ENCODE results near the gene PFKP. TPM values are rescaled to one million over a fixed set of nuclear protein-coding genes. Genes with fewer than 3 reads are reported as not detected.

PFKP gene
- total and polyA plus RNA-seq, 2 experiments from 2014 or later, result 24.6 to 48.9 TPM

DNA sequence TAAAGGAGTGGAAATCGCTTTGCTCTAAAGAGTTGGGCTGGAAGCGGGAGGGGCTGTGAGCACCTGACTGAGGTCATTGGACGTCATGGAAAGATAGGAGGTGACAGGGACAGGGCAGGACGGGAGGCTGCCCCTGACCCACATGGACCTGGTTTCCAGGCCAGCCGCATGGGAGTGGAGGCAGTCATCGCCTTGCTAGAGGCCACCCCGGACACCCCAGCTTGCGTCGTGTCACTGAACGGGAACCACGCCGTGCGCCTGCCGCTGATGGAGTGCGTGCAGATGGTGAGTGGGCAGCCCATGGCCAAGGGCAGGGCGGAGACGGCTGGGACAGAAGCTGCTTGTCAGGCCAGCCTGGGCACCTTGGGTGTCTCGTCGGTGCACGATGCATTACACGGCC, 41.8 kb downstream of the PFKP start:
- 97% methylated on average over 21 of the region's 21 CpGs for WGBS (ENCODE audit: low lambda C conversion rate, missing lambda C conversion rate)
- Histone ChIP-seq H3K4me3 (no peak overlapping the region), H3K4me1 (ENCODE audit: insufficient read depth) (no peaks in the 10 kb centered on the region), H2AFZ (no peak overlapping the region), H4K20me1 (ENCODE audit: insufficient read depth, poor library complexity, severe bottlenecking) (no peaks in the 10 kb centered on the region), H3K9me2 (replicated peaks; ENCODE audit: insufficient read depth) (no peaks in the 10 kb centered on the region), H3K27ac (no peak overlapping the region), H3K79me2 (no peaks in the 10 kb centered on the region), H3K9me3 (ENCODE audit: low read depth) (no peaks in the 10 kb centered on the region), H3K36me3 (replicated peaks; ENCODE audit: insufficient read depth, low read depth) (no peaks in the 10 kb centered on the region), H3K27me3 (no peaks in the 10 kb centered on the region), H3K4me2 (no peak overlapping the region)
- TF ChIP-seq CTCF (IDR thresholded peaks at IDR 0.05; ENCODE audit: poor library complexity) (no peak), EZH2phosphoT487 (IDR thresholded peaks at IDR 0.05; ENCODE audit: low read depth, severe bottlenecking, unreplicated experiment) (no peak), EZH2 (IDR thresholded peaks at IDR 0.05; ENCODE audit: borderline replicate concordance) (no peak)
- no peak for DNase-seq (ENCODE audit: low spot score)

- no peaks in the 10 kb centered on the region for H3K79me2 ChIP-seq
- no peak overlapping the region for H3K27ac ChIP-seq
- no peak for DNase-seq (ENCODE audit: low spot score)
- no peak overlapping the region for H3K4me3 ChIP-seq
- H3K4me2 ChIP-seq, result no peak overlapping the region
- no peaks in the 10 kb centered on the region for H3K4me1 ChIP-seq (ENCODE audit: insufficient read depth)
- no peaks in the 10 kb centered on the region for H3K36me3 ChIP-seq (replicated peaks; ENCODE audit: insufficient read depth, low read depth)
- TF ChIP-seq EZH2 (IDR thresholded peaks at IDR 0.05; ENCODE audit: borderline replicate concordance) (no peak), EZH2phosphoT487 (IDR thresholded peaks at IDR 0.05; ENCODE audit: low read depth, severe bottlenecking, unreplicated experiment) (no peak), CTCF (IDR thresholded peaks at IDR 0.05; ENCODE audit: poor library complexity) (no peak)
- WGBS (ENCODE audit: low lambda C conversion rate, missing lambda C conversion rate), result 93% methylated on average over 12 of the region's 12 CpGs
- H3K27me3 ChIP-seq, result no peaks in the 10 kb centered on the region
- no peaks in the 10 kb centered on the region for H3K9me2 ChIP-seq (replicated peaks; ENCODE audit: insufficient read depth)
- H3K9me3 ChIP-seq (ENCODE audit: low read depth), result no peaks in the 10 kb centered on the region
- no peaks in the 10 kb centered on the region for H4K20me1 ChIP-seq (ENCODE audit: insufficient read depth, poor library complexity, severe bottlenecking)
- no peak overlapping the region for H2AFZ ChIP-seq
These were observed 42.3 kb downstream of the PFKP start for GRCh38 chr10:3109633-3110032.

- DNase-seq (ENCODE audit: low spot score), result no peak
- Histone ChIP-seq H2AFZ (no peak overlapping the region), H4K20me1 (ENCODE audit: insufficient read depth, poor library complexity, severe bottlenecking) (no peaks in the 10 kb centered on the region), H3K36me3 (replicated peaks; ENCODE audit: insufficient read depth, low read depth) (no peaks in the 10 kb centered on the region), H3K79me2 (no peaks in the 10 kb centered on the region), H3K9me2 (replicated peaks; ENCODE audit: insufficient read depth) (no peaks in the 10 kb centered on the region), H3K27ac (no peak overlapping the region), H3K4me2 (no peak overlapping the region), H3K4me3 (no peak overlapping the region), H3K4me1 (ENCODE audit: insufficient read depth) (no peaks in the 10 kb centered on the region), H3K9me3 (ENCODE audit: low read depth) (no peaks in the 10 kb centered on the region), H3K27me3 (no peaks in the 10 kb centered on the region)
- WGBS (ENCODE audit: low lambda C conversion rate, missing lambda C conversion rate), result 86% methylated on average over 9 of the region's 9 CpGs
- TF ChIP-seq CTCF (IDR thresholded peaks at IDR 0.05; ENCODE audit: poor library complexity) (no peak), EZH2 (IDR thresholded peaks at IDR 0.05; ENCODE audit: borderline replicate concordance) (no peak), EZH2phosphoT487 (IDR thresholded peaks at IDR 0.05; ENCODE audit: low read depth, severe bottlenecking, unreplicated experiment) (no peak)
These were observed 43.7 kb downstream of the PFKP start for GRCh38 chr10:3110782-3111620.
